ENCODE results near the gene ARMC9.

Gene ARMC9

GRCh38 chr2:231198291-231199173 is at the start of gene ARMC9:
ARMC9 (plus strand) TSS chr2:231198631; CDS start chr2:231206239, 7,608 bp downstream.
- Histone ChIP-seq H3K27me3 (ENCODE audit: control insufficient read depth, insufficient read depth, low read length) (no peaks in the 10 kb centered on the region), H3K4me1 (ENCODE audit: control insufficient read depth, insufficient read depth, low read length) (no peaks in the 10 kb centered on the region), H3K9me3 (ENCODE audit: control insufficient read depth, insufficient read depth, low read length) (no peaks in the 10 kb centered on the region), H3K36me3 (ENCODE audit: control insufficient read depth, insufficient read depth, low read length) (peaks cover 6% of the 10 kb centered on the region), H3K4me3 (ENCODE audit: low read depth, low read length) (peak within 1 kb of the TSS; percentile 88), H3K9ac (ENCODE audit: low read depth, low read length) (peak within 1 kb of the TSS; percentile 61)

- no peaks in the 10 kb centered on the region for H3K4me1 ChIP-seq (ENCODE audit: control insufficient read depth, insufficient read depth, low read length)
- H3K27me3 ChIP-seq (ENCODE audit: control insufficient read depth, insufficient read depth, low read length), result no peaks in the 10 kb centered on the region
- H3K4me3 ChIP-seq (ENCODE audit: low read depth, low read length), result no peak overlapping the region
- no peaks in the 10 kb centered on the region for H3K9me3 ChIP-seq (ENCODE audit: control insufficient read depth, insufficient read depth, low read length)
- H3K36me3 ChIP-seq (ENCODE audit: control insufficient read depth, insufficient read depth, low read length), result peaks cover 13% of the 10 kb centered on the region
- no peak overlapping the region for H3K9ac ChIP-seq (ENCODE audit: low read depth, low read length)
Observed at GRCh38 chr2:231152800-231153557, 45.5 kb upstream of the ARMC9 start.

- peaks cover 3% of the 10 kb centered on the region for H3K4me1 ChIP-seq (ENCODE audit: control insufficient read depth, insufficient read depth, low read length)
- peaks cover 3% of the 10 kb centered on the region for H3K36me3 ChIP-seq (ENCODE audit: control insufficient read depth, insufficient read depth, low read length)
Observed at GRCh38 chr2:231159306-231159705, 39.1 kb upstream of the ARMC9 start.

GRCh38 chr2:231160701-231161100 is 37.7 kb upstream of the ARMC9 start:
- Histone ChIP-seq H3K4me3 (ENCODE audit: low read depth, low read length) (no peak overlapping the region), H3K9me3 (ENCODE audit: control insufficient read depth, insufficient read depth, low read length) (no peaks in the 10 kb centered on the region), H3K4me1 (ENCODE audit: control insufficient read depth, insufficient read depth, low read length) (peaks cover 3% of the 10 kb centered on the region), H3K9ac (ENCODE audit: low read depth, low read length) (no peak overlapping the region), H3K36me3 (ENCODE audit: control insufficient read depth, insufficient read depth, low read length) (no peaks in the 10 kb centered on the region), H3K27me3 (ENCODE audit: control insufficient read depth, insufficient read depth, low read length) (no peaks in the 10 kb centered on the region)

More at GRCh38 chr2:231159306-231159705, 39.1 kb upstream of the ARMC9 start:
- Histone ChIP-seq H3K27me3 (ENCODE audit: control insufficient read depth, insufficient read depth, low read length) (no peaks in the 10 kb centered on the region), H3K9ac (ENCODE audit: low read depth, low read length) (no peak overlapping the region), H3K9me3 (ENCODE audit: control insufficient read depth, insufficient read depth, low read length) (no peaks in the 10 kb centered on the region), H3K4me3 (ENCODE audit: low read depth, low read length) (no peak overlapping the region)

- Histone ChIP-seq H3K4me3 (ENCODE audit: low read depth, low read length) (no peak overlapping the region), H3K36me3 (ENCODE audit: control insufficient read depth, insufficient read depth, low read length) (no peaks in the 10 kb centered on the region), H3K27me3 (ENCODE audit: control insufficient read depth, insufficient read depth, low read length) (no peaks in the 10 kb centered on the region), H3K4me1 (ENCODE audit: control insufficient read depth, insufficient read depth, low read length) (peaks cover 3% of the 10 kb centered on the region), H3K9ac (ENCODE audit: low read depth, low read length) (no peak overlapping the region), H3K9me3 (ENCODE audit: control insufficient read depth, insufficient read depth, low read length) (no peaks in the 10 kb centered on the region)
Observed at GRCh38 chr2:231161252-231161839, 37.1 kb upstream of the ARMC9 start.

- no peaks in the 10 kb centered on the region for H3K36me3 ChIP-seq (ENCODE audit: control insufficient read depth, insufficient read depth, low read length)
- H3K9ac ChIP-seq (ENCODE audit: low read depth, low read length), result no peak overlapping the region
- no peaks in the 10 kb centered on the region for H3K27me3 ChIP-seq (ENCODE audit: control insufficient read depth, insufficient read depth, low read length)
- H3K4me1 ChIP-seq (ENCODE audit: control insufficient read depth, insufficient read depth, low read length), result peaks cover 3% of the 10 kb centered on the region
- no peaks in the 10 kb centered on the region for H3K9me3 ChIP-seq (ENCODE audit: control insufficient read depth, insufficient read depth, low read length)
- no peak overlapping the region for H3K4me3 ChIP-seq (ENCODE audit: low read depth, low read length)
Observed at GRCh38 chr2:231161877-231162329, 36.5 kb upstream of the ARMC9 start.

GRCh38 chr2:231163011-231163410 is 35.4 kb upstream of the ARMC9 start:
- peaks cover 3% of the 10 kb centered on the region for H3K4me1 ChIP-seq (ENCODE audit: control insufficient read depth, insufficient read depth, low read length)
- H3K36me3 ChIP-seq (ENCODE audit: control insufficient read depth, insufficient read depth, low read length), result peaks cover 4% of the 10 kb centered on the region
- no peaks in the 10 kb centered on the region for H3K27me3 ChIP-seq (ENCODE audit: control insufficient read depth, insufficient read depth, low read length)
- H3K4me3 ChIP-seq (ENCODE audit: low read depth, low read length), result no peak overlapping the region
- H3K9ac ChIP-seq (ENCODE audit: low read depth, low read length), result no peak overlapping the region
- H3K9me3 ChIP-seq (ENCODE audit: control insufficient read depth, insufficient read depth, low read length), result no peaks in the 10 kb centered on the region

- Histone ChIP-seq H3K9me3 (ENCODE audit: control insufficient read depth, insufficient read depth, low read length) (no peaks in the 10 kb centered on the region), H3K4me3 (ENCODE audit: low read depth, low read length) (no peak overlapping the region), H3K36me3 (ENCODE audit: control insufficient read depth, insufficient read depth, low read length) (peaks cover 5% of the 10 kb centered on the region), H3K4me1 (ENCODE audit: control insufficient read depth, insufficient read depth, low read length) (peaks cover 3% of the 10 kb centered on the region), H3K9ac (ENCODE audit: low read depth, low read length) (no peak overlapping the region), H3K27me3 (ENCODE audit: control insufficient read depth, insufficient read depth, low read length) (no peaks in the 10 kb centered on the region)
Observed at GRCh38 chr2:231163414-231164095, 34.9 kb upstream of the ARMC9 start.

- H3K4me3 ChIP-seq (ENCODE audit: low read depth, low read length), result no peak overlapping the region
- no peak overlapping the region for H3K9ac ChIP-seq (ENCODE audit: low read depth, low read length)
- H3K36me3 ChIP-seq (ENCODE audit: control insufficient read depth, insufficient read depth, low read length), result peaks cover 5% of the 10 kb centered on the region
- no peaks in the 10 kb centered on the region for H3K9me3 ChIP-seq (ENCODE audit: control insufficient read depth, insufficient read depth, low read length)
- H3K27me3 ChIP-seq (ENCODE audit: control insufficient read depth, insufficient read depth, low read length), result no peaks in the 10 kb centered on the region
- H3K4me1 ChIP-seq (ENCODE audit: control insufficient read depth, insufficient read depth, low read length), result peaks cover 3% of the 10 kb centered on the region
Observed at GRCh38 chr2:231167745-231168459, 30.5 kb upstream of the ARMC9 start.

GRCh38 chr2:231168460-231169139 is 29.8 kb upstream of the ARMC9 start:
- H3K36me3 ChIP-seq (ENCODE audit: control insufficient read depth, insufficient read depth, low read length), result peaks cover 5% of the 10 kb centered on the region
- H3K9ac ChIP-seq (ENCODE audit: low read depth, low read length), result no peak overlapping the region
- no peaks in the 10 kb centered on the region for H3K27me3 ChIP-seq (ENCODE audit: control insufficient read depth, insufficient read depth, low read length)
- H3K9me3 ChIP-seq (ENCODE audit: control insufficient read depth, insufficient read depth, low read length), result no peaks in the 10 kb centered on the region
- H3K4me3 ChIP-seq (ENCODE audit: low read depth, low read length), result no peak overlapping the region
- H3K4me1 ChIP-seq (ENCODE audit: control insufficient read depth, insufficient read depth, low read length), result no peaks in the 10 kb centered on the region
